GM19035 (cell line): Measurements from ENCODE around the gene PTPN14.
"Not testable (repeated sequence)": the region's sequence is repeated elsewhere in the genome, so short reads cannot be mapped to it uniquely, and the experiment has no call there.

ENCODE experiments used
- ATAC-seq: cut with Tn5 transposase; IDR thresholded peaks from one replicate; pipeline ENCODE4 v1.9.1; 2021; ENCODE audit not compliant: unreplicated experiment

PTPN14 gene

GRCh38 chr1:214542275-214543199 lies 8.9 kb downstream of the PTPN14 start:
- no peak for ATAC-seq

DNA sequence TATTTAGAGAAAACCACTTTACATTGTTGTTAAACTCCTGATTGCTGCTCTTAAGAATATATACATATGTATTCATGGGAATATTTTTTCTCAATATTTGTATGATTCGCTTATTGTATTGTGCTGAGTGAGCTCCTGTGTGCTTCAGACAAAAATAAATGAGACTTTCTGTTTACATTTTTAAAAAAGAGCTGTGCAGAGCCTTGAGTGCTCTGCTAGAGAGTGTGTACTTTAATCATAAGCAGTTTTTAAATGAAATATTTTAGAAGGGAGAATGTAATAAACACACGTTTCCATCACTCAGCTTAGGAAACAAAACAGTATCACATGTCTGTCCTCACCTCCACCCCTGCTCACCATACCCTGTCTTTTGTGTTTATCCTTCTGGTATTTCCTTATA lies 9.7 kb downstream of the PTPN14 start:
- ATAC-seq = no peak

GRCh38 chr1:214541206-214541605 lies 10.2 kb downstream of the PTPN14 start:
- ATAC-seq = no peak

DNA sequence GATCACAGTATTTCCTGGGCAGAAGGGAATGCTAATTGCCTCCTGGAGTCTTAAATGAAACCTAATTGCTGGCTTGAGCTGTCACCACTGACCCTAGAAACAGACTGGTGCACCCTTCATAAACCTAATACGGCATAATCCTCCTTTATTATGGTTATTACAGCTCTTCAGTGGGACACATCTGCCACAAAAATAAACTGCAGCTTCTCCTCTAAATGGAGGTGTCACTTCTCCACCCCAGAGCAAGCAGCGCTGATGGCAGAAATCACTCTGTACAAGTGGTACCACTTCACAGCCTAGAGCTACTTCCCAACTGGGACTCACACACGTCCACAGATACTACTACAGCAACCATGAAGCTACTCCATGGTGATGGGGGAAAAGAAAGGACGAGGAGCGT lies 11.1 kb downstream of the PTPN14 start:
- ATAC-seq = no peak

DNA sequence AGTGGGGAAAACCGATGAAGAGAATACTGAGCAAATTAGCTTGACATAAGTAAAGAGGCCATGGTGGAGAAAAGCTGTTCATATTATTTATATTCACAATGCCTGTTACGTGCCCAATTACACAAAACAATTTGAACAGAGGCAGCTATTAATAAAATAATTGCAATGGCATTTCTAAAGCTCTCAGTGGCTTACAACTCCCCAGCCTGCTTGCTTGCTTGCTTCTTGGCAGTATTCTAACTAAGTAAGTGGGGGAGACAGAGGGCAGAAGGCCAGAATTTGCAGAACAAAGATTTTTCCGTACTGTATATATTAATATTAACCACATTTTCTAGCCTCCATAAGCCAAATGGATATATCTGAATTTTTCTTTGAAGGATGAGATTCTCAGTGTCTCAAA lies 12.9 kb downstream of the PTPN14 start:
- ATAC-seq = no peak

DNA sequence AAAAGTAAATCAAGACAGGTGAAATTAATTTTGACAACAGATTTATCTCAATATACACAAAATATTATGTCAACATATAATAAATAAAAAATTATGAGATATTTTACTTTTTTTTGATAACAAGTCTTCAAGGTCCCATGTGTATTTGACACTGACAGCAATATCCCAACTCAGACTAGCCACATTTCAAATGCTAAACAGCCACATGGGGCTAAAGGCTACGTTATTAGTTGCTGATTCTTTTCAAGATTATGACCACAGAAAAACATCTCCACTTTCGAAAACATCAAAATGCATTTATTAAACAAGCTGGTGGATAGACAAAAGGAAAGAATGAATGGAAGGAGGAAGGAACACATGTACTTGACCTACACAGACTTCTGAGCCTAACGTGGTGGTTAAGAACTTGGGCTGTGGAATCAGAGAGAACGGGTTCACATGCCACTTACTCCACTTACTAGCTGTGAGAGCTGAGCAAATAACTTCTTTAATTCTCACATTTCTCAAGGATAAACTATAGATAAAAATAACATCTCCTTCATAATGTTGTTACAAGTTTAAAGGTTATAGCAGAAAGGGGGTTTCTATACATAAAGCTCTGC lies 13.4 kb downstream of the PTPN14 start:
- ATAC-seq = no peak

- ATAC-seq = no peak
Measured at GRCh38 chr1:214537219-214537618, 14.2 kb downstream of the PTPN14 start.

GRCh38 chr1:214532070-214532469 lies 19.3 kb downstream of the PTPN14 start:
- no peak for ATAC-seq

- ATAC-seq = peak; percentile 64
Measured at GRCh38 chr1:214525535-214526019, 25.8 kb downstream of the PTPN14 start.

DNA sequence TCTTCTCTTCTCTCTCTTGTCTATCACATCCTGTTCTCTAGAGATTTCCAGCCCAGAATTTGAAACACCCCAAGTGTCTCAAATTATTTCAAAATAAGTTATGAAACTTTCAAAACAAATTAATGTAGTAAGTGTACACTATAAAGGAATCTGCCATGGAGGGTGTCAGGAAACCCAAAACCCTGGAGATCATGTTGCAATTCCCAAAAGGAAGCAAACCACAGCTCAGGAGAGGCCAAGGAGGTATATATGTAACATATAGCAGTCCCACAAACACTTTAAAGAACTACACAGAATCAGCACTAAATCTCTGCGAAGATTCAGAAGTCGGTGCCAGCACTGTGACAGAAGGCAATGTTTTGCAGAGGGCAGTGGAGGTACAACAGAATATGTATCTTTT lies 26.6 kb downstream of the PTPN14 start:
- no peak for ATAC-seq

DNA sequence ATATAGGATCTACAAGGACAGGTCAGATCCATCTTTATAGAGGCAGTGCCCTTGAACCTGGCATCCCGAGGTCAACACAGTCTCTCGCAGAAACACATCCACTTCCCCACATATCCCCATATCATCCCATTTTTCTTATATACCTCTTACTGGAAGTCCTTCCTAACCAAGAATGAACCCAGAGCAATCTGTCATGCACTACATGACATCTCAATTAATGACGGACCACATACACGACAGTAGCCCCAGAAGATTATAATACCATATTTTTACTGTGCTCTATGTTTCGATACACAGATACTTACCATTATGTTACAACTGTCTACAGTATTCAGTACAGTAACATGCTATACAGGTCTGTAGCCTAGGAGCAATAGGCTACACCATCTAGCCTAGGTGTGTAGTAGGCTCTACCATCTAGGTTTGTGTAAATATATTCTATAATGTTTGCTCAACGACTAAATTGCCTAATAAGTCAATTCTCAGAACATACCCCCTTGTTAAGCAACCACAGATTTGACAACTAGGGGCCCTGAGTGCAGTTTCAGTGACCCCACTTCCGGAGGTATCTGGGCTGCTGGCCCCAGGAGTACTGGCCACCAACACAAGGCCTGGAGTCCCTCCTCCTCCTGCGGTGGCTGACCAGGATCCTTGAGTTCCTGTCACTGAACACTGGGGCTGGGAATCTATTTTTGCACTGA lies 28.1 kb downstream of the PTPN14 start:
- ATAC-seq = no peak

GRCh38 chr1:214521458-214521857 lies 29.9 kb downstream of the PTPN14 start:
- ATAC-seq = not testable (repeated sequence)

- ATAC-seq = no peak
Measured at GRCh38 chr1:214520544-214521165, 30.7 kb downstream of the PTPN14 start.

DNA sequence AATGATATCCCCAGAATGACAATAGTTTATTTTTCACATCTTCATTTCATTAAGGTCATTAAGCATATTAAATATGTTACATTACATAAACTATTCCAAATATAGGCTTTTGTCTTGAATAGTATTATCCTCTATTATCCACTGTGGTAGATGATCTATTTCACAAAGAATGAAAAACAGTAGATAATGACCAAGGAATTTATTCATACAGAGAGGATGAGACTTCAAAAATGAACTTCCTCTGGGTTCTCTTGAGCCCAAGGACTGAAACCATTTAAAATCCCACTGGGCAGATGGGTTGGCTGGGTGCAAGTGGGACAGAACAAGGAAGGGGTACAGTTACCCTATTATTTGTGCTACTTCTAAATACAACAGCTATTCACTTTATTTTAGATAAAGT lies 33.0 kb downstream of the PTPN14 start:
- ATAC-seq = no peak

DNA sequence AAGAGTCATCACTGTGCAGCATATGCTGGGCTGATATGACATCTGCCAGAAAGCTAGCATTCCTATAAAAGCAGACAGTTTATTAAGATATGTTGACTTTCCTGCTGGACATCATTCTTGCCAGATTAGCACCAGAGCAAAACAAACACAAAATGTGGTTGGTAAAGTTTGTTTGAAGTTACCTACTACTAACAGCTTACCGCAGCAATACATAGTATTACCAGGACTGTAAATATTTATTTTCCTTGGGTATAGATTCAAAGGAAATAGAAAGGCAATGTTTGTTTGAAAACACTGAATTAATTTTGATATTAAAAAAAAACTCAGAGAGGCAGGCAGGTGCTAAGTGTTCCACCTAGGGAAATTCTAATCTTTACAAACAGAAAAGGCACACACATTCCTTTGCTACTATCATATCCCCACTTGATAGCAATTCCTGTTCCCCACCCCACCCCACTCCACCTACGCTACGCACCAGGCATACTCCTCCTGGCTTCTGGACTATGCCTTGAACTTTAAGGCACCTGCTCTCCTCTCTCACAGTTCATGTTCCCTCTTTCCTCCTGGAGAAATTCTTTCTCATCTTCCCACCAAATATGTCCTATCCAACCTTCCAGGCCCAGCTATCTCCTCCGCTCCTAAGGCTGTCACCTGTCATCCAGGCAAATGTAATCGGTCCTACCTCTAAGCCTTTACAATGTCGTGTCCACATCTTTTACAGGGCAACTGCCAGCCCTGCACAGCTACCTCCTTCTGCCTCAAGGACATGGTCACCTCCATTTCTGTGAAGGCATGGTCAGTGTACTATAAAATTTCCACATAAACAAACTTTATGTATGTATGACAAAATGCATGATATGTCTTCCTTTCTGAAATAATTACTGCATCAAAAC lies 34.7 kb downstream of the PTPN14 start:
- ATAC-seq = no peak

GRCh38 chr1:214515544-214516433 lies 35.6 kb downstream of the PTPN14 start:
- ATAC-seq = no peak

- ATAC-seq = no peak
Measured at GRCh38 chr1:214514819-214515383, 36.5 kb downstream of the PTPN14 start.

DNA sequence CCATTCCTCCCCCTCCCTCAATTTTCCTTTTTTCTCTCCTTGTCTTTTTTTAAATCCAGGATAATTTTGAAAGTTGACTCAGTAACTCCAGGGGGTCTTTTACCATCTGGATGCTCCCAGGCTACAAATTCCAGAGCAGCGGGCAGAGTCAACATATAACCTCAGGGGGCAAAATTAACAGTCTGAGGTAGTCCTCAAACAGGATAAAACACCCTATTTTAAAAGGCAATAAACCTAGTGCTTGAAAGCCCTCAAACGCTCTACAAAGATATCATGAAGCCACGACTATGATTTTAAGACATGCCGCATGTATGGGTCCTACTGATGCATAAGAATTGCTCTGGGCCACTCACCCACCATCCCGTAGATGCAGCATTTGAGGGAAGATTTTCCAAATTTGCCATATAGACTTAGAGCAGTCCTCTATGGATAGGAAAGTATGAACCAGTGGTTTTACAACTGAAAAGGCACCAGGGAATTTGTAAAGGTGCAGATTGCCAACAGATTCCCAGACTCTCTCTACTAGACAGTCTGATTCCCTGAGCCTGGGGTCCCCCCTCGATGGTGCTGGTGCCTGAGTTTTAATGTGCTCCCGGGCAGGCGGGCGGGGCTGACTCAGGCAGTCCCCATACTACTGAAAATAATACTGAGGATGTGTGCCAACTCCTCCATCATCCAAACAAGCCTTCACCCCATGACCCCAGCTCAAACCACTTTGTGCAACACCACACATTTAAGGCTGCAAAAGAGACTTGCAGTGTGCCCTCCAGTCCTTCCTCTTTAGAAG lies 37.2 kb downstream of the PTPN14 start:
- no peak for ATAC-seq
